Stimulated activated CD4-positive, alpha-beta T cell treated with anti-CD3 and anti-CD28 coated beads, Interleukin-4, amount 100 ng/mL, for 4 hours (primary cell): ENCODE measurements around the gene ELP5.

Source experiments
- DNase-seq, 2 experiments: peaks; one replicate each; pipeline ENCODE4 v3.0.0-alpha.2; 2020

The ELP5 gene

GRCh38 chr17:7219229-7219811, 32.7 kb upstream of the ELP5 start:
- DNase-seq: no peak

- peak; percentile 71 to 79 for DNase-seq
Measured at GRCh38 chr17:7219812-7220592, 32.0 kb upstream of the ELP5 start, which contains the start of the genes ACADVL and DLG4. ACADVL (plus strand) TSS chr17:7219938; CDS start chr17:7219985, 47 bp downstream. DLG4 (minus strand) TSS chr17:7219836.

GRCh38 chr17:7220593-7221277, 31.3 kb upstream of the ELP5 start:
- DNase-seq: peak; percentile 48 to 55

- no peak for DNase-seq
Measured at GRCh38 chr17:7221278-7222092, 30.5 kb upstream of the ELP5 start.

GRCh38 chr17:7222093-7222971, 29.7 kb upstream of the ELP5 start:
- no peak for DNase-seq

- DNase-seq: no peak
Measured at GRCh38 chr17:7222972-7223292, 29.1 kb upstream of the ELP5 start.

GRCh38 chr17:7223375-7223774, 28.6 kb upstream of the ELP5 start:
- no peak for DNase-seq

GRCh38 chr17:7224110-7224509, 27.9 kb upstream of the ELP5 start:
- DNase-seq: no peak

- no peak for DNase-seq
Measured at GRCh38 chr17:7224661-7225111, 27.3 kb upstream of the ELP5 start.

GRCh38 chr17:7225711-7226331, 26.2 kb upstream of the ELP5 start:
- DNase-seq: no peak

- DNase-seq: no peak
Measured at GRCh38 chr17:7226721-7227710, 25.0 kb upstream of the ELP5 start.

- DNase-seq: no peak
Measured at GRCh38 chr17:7228920-7229319, 23.1 kb upstream of the ELP5 start.

GRCh38 chr17:7229504-7229903, 22.5 kb upstream of the ELP5 start:
- DNase-seq: no peak

- DNase-seq: no peak
Measured at GRCh38 chr17:7232114-7232513, 19.9 kb upstream of the ELP5 start.

GRCh38 chr17:7233701-7234082, 18.3 kb upstream of the ELP5 start:
- no peak for DNase-seq

- peak; percentile 93 to 94 for DNase-seq
Measured at GRCh38 chr17:7234083-7234951, 17.7 kb upstream of the ELP5 start, which contains the start of gene DVL2. DVL2 (minus strand) TSS chr17:7234517; CDS start chr17:7234262, 255 bp downstream.

GRCh38 chr17:7235693-7236665, 16.0 kb upstream of the ELP5 start:
- peak in 1 of 2 experiments; percentile 35 for DNase-seq

- no peak for DNase-seq
Measured at GRCh38 chr17:7236808-7237207, 15.2 kb upstream of the ELP5 start.
